ENCODE results near the gene COG3.

The COG3 gene

DNA sequence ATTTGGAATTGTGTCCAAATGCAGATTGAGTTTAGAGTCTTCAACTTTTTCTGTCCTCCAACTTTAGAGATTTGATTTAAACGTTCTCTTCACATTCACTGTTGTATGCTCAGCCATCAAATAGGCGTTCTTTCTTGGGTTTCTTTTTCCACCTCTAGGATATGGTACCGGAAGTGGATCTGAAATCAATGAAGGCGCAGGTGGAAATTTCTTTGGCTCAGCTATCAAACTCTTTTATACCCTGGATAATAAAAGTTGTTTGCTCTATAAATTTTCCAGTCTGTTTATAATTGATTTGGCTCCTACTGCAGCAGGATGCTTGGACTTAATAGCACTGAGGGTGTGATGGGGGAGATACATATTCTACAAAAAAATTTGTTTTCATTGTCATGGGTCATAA, 1.6 kb downstream of the COG3 start:
- Histone ChIP-seq H3K9me3 (no peaks in the 10 kb centered on the region), H3K27me3 (no peaks in the 10 kb centered on the region), H3K4me1 (ENCODE audit: control insufficient read depth in 1 of 2, insufficient read depth in 1 of 2, low read depth in 1 of 2, low read length in 1 of 2) (peaks cover 15 to 37% of the 10 kb centered on the region in 2 experiments), H3K36me3 (no peaks in the 10 kb centered on the region), H3K4me3 (ENCODE audit: low read depth in 1 of 2, low read length in 1 of 2) (peak overlapping the region in 1 of 2 experiments; percentile 97), H3K27ac (no peak overlapping the region)
- no peak for TF ChIP-seq CTCF (IDR thresholded peaks at IDR 0.05)

GRCh38 chr13:45468635-45469034, 3.9 kb downstream of the COG3 start:
- Histone ChIP-seq H3K4me3 (ENCODE audit: low read depth in 1 of 2, low read length in 1 of 2) (no peak overlapping the region), H3K9me3 (no peaks in the 10 kb centered on the region), H3K36me3 (no peaks in the 10 kb centered on the region), H3K4me1 (ENCODE audit: control insufficient read depth in 1 of 2, insufficient read depth in 1 of 2, low read depth in 1 of 2, low read length in 1 of 2) (peaks cover 15 to 37% of the 10 kb centered on the region in 2 experiments), H3K27ac (no peak overlapping the region), H3K27me3 (no peaks in the 10 kb centered on the region)
- no peak for TF ChIP-seq CTCF (IDR thresholded peaks at IDR 0.05)

DNA sequence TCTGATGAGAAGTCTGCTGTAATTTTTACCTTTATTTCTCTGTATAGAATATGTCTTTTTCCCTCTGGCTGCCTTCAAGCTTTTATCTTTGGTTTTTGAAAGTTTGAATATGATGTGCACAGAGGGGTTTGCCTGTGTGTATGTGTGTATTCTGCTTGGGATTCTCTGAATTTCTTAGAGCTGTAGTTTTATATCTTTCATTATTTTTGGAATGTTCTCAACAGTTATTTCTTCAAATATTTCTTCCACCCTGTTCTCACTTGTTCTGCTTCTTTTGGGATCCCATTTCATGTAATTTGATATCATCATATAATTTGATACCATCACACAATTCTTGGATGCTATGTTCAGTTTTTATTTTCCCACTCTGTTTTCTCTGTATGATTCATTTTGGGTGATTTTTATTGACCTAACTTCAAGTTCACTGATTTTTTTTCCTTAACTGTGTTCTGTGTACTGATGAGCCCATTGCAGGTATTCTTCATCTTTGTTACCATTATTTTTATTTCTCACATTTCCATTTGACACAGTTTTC, 7.5 kb downstream of the COG3 start:
- no peaks in the 10 kb centered on the region for H3K27me3 ChIP-seq
- H3K4me1 ChIP-seq (ENCODE audit: control insufficient read depth in 1 of 2, insufficient read depth in 1 of 2, low read depth in 1 of 2, low read length in 1 of 2): peaks cover 0 to 16% of the 10 kb centered on the region in 2 experiments
- no peak overlapping the region for H3K4me3 ChIP-seq (ENCODE audit: low read depth in 1 of 2, low read length in 1 of 2)
- peaks cover 13% of the 10 kb centered on the region for H3K36me3 ChIP-seq
- H3K9me3 ChIP-seq: no peaks in the 10 kb centered on the region
- H3K27ac ChIP-seq: no peak overlapping the region
- TF ChIP-seq CTCF (IDR thresholded peaks at IDR 0.05): no peak

- H3K36me3 ChIP-seq: peaks cover 22% of the 10 kb centered on the region
- no peaks in the 10 kb centered on the region for H3K9me3 ChIP-seq
- H3K4me3 ChIP-seq (ENCODE audit: low read depth in 1 of 2, low read length in 1 of 2): no peak overlapping the region
- H3K27ac ChIP-seq: no peak overlapping the region
- peaks cover 0 to 2% of the 10 kb centered on the region in 2 experiments for H3K4me1 ChIP-seq (ENCODE audit: control insufficient read depth in 1 of 2, insufficient read depth in 1 of 2, low read depth in 1 of 2, low read length in 1 of 2)
- TF ChIP-seq CTCF (IDR thresholded peaks at IDR 0.05): no peak
- H3K27me3 ChIP-seq: no peaks in the 10 kb centered on the region
These were observed 8.9 kb downstream of the COG3 start for GRCh38 chr13:45473627-45474026.

- no peaks in the 10 kb centered on the region for H3K27me3 ChIP-seq
- H3K27ac ChIP-seq: no peak overlapping the region
- no peaks in the 10 kb centered on the region for H3K9me3 ChIP-seq
- H3K36me3 ChIP-seq: peaks cover 33% of the 10 kb centered on the region
- H3K4me1 ChIP-seq (ENCODE audit: control insufficient read depth in 1 of 2, insufficient read depth in 1 of 2, low read depth in 1 of 2, low read length in 1 of 2): no peaks in the 10 kb centered on the region
- no peak overlapping the region for H3K4me3 ChIP-seq (ENCODE audit: low read depth in 1 of 2, low read length in 1 of 2)
- TF ChIP-seq CTCF (IDR thresholded peaks at IDR 0.05): no peak
These were observed 10.1 kb downstream of the COG3 start for GRCh38 chr13:45474584-45475454.
